K562 (cell line): Measurements from ENCODE around the gene WNK1. TPM values are rescaled to one million over a fixed set of nuclear protein-coding genes. Genes with fewer than 3 reads are reported as not detected.

ENCODE experiments used
- ATAC-seq: fragments of 200-7000 bp; cut with Tn5 transposase; 3 replicates; pipeline ENCODE4 v1.9.1; 2020; ENCODE audit warnings: moderate library complexity
- BruUV-seq: library from RNA; stranded (reverse); fragments of 400-500 nt; replicated peaks from 2 replicates; lab custom pipeline; 2021; lab: Mats Ljungman, UMichigan
- CTCF ChIA-PET: fragments of 300-600 bp; formaldehyde crosslinking; extraction: SDS; loops from one replicate; lab custom pipeline; 2021; ENCODE audit warnings: low intra/inter-chr PET ratio; lab: Yijun Ruan, JAX
- POLR2A ChIA-PET: fragments of 300-600, 350-650 bp; sonication (Branson Sonifier 250); formaldehyde crosslinking; extraction: SDS; loops from one replicate; lab custom pipeline; 2021; ENCODE audit warnings: antibody characterized with exemption, inconsistent platforms; lab: Yijun Ruan, JAX
- DNase-seq, 4 experiments: peaks; one replicate each; pipeline versions ENCODE4 v3.0.0 to v3.0.0-alpha.2; 2011 to 2018; ENCODE audit warnings: low spot score in 3 of 4, mixed read lengths in 3 of 4; ENCODE audit errors: extremely low read depth in 1 of 4
- FAIRE-seq: peaks from 2 replicates; lab custom pipeline; 2011; peaks lifted over from hg19 to GRCh38; lab: Jason Lieb, UNC
- H2AFZ ChIP-seq: 2 replicates; pipeline ENCODE4 v1.6.0; 2011; ENCODE audit warnings: low read depth, low read length, control low read depth, inconsistent platforms
- H3K27ac ChIP-seq: fragments of 200-600 bp; 3 replicates; pipeline ENCODE4 v1.8.0; 2011; ENCODE audit warnings: low read depth, mild to moderate bottlenecking, control low read depth, inconsistent platforms, low read length, moderate library complexity, mixed read lengths; ENCODE audit errors: extremely low read depth
- H3K27me3 ChIP-seq, 2 experiments: fragments of 300-600 bp in 1 of 2; 2 replicates in 1 of 2; 3 replicates in 1 of 2; pipeline versions ENCODE4 v1.6.0 to v1.8.0; 2011; ENCODE audit warnings: inconsistent platforms in 2 of 2, low read length in 2 of 2, mild to moderate bottlenecking in 1 of 2, mixed read lengths in 1 of 2, moderate library complexity in 1 of 2; ENCODE audit not compliant: control insufficient read depth in 2 of 2, insufficient read depth in 2 of 2
- H3K36me3 ChIP-seq: fragments of 300-600 bp; 3 replicates; pipeline ENCODE4 v1.8.0; 2011; ENCODE audit warnings: mild to moderate bottlenecking, low read length, inconsistent platforms; ENCODE audit not compliant: control insufficient read depth, insufficient read depth
- H3K4me1 ChIP-seq, 2 experiments: fragments of 200-600 bp in 1 of 2; replicated peaks in 1 of 2; 2 replicates in 1 of 2; 3 replicates in 1 of 2; pipeline versions ENCODE4 v1.5.1 to v1.8.0; 2011; ENCODE audit warnings: inconsistent platforms in 2 of 2, low read length in 2 of 2, mild to moderate bottlenecking in 1 of 2, mixed read lengths in 1 of 2, moderate library complexity in 1 of 2; ENCODE audit not compliant: control insufficient read depth in 2 of 2, insufficient read depth in 2 of 2
- H3K4me2 ChIP-seq: 2 replicates; pipeline ENCODE4 v1.6.1; 2011; ENCODE audit warnings: low read length, control low read depth, inconsistent platforms, mixed read lengths; ENCODE audit not compliant: insufficient read depth
- H3K4me3 ChIP-seq: fragments of 200-600 bp; sonication (generic), shearing (Covaris generic); 2 replicates; pipeline ENCODE4 v1.5.1; 2016; ENCODE audit warnings: control low read depth, inconsistent platforms
- H3K79me2 ChIP-seq: fragments of 200-600 bp; 3 replicates; pipeline ENCODE4 v1.8.0; 2011; ENCODE audit warnings: low read length, inconsistent platforms; ENCODE audit not compliant: control insufficient read depth, insufficient read depth
- H3K9ac ChIP-seq, 2 experiments: 2 replicates each; pipeline versions ENCODE4 v1.6.0 to v1.6.1; 2011; ENCODE audit warnings: low read depth in 2 of 2, low read length in 2 of 2, control low read depth in 1 of 2, inconsistent platforms in 1 of 2, mild to moderate bottlenecking in 1 of 2, mixed read lengths in 1 of 2; ENCODE audit not compliant: insufficient read depth in 1 of 2
- H3K9me1 ChIP-seq: one replicate; pipeline ENCODE4 v1.6.0; 2011; ENCODE audit warnings: inconsistent platforms, mild to moderate bottlenecking, low read length, moderate library complexity; ENCODE audit not compliant: control insufficient read depth, insufficient read depth
- H3K9me3 ChIP-seq: replicated peaks from 2 replicates; pipeline ENCODE4 v1.5.1; 2011; ENCODE audit warnings: low read depth, low read length, inconsistent platforms; ENCODE audit not compliant: control insufficient read depth, insufficient read depth
- H4K20me1 ChIP-seq: replicated peaks from 2 replicates; pipeline ENCODE4 v1.6.1; 2011; ENCODE audit warnings: low read length, inconsistent platforms, mixed read lengths; ENCODE audit not compliant: control insufficient read depth, insufficient read depth
- EP400 ChIP-seq: fragments of 450-650 bp; IDR thresholded peaks from 2 replicates; pipeline ENCODE4 v1.6.1; 2017; ENCODE audit warnings: antibody characterized with exemption, mild to moderate bottlenecking, moderate library complexity
- NR2C1 ChIP-seq, 2 experiments: fragments of 450-650 bp; IDR thresholded peaks; 2 replicates each; pipeline ENCODE4 v1.6.1; 2017; ENCODE audit warnings: mild to moderate bottlenecking in 2 of 2, antibody characterized with exemption in 1 of 2, inconsistent platforms in 1 of 2, missing compliant biosample characterization in 1 of 2, missing genetic modification characterization in 1 of 2
- ZNF217 ChIP-seq: sonication (generic); formaldehyde crosslinking; IDR thresholded peaks from 2 replicates; pipeline ENCODE4 v1.8.0; 2022; ENCODE audit warnings: mild to moderate bottlenecking, missing genetic modification reagents
- WGBS: fragments of 100-300 bp; shearing (Covaris generic); methylation state at CpG from one replicate; pipeline ENCODE4 v1.1.6; 2016; ENCODE audit warnings: low coverage, mixed read lengths; ENCODE audit not compliant: insufficient coverage; ENCODE audit errors: missing lambda C conversion rate; 5-methylcytosine and 5-hydroxymethylcytosine counted together
- in situ Hi-C: fragments of 300-500 bp; cut with MboI; formaldehyde crosslinking; loops from 4 replicates; pipeline ENCODE4 v1.15.0; 2018; ENCODE audit warnings: inconsistent platforms, mixed read lengths
- intact Hi-C: fragments of 100-400 bp; cut with micrococcal nuclease; formaldehyde crosslinking; loops from 2 replicates; pipeline ENCODE4 v1.14.2; 2022
- polyA plus RNA-seq, 8 experiments: library from polyadenylated mRNA; depleted of rRNA in 4 of 8; stranded (reverse) in 5 of 8; unstranded in 3 of 8; fragments of >200 nt; fragmentation: Nextera tagmentation in 2 of 8; fragmentation: Illumina TruSeq in 1 of 8; extraction: Ambion mirVana in 2 of 8; extraction: Trizol in 1 of 8; gene quantifications; 2 replicates each; pipeline versions ENCODE4 v1.2.1 to v1.2.3, GENCODE V29; 2011 to 2014; ENCODE audit warnings: inconsistent platforms in 1 of 8, missing spikeins in 1 of 8
- total RNA-seq, 7 experiments: library from RNA; depleted of rRNA in 6 of 7; stranded (reverse); fragments of >200 nt in 6 of 7; fragmentation: Illumina TruSeq in 2 of 7; extraction: Trizol in 2 of 7; gene quantifications; 2 replicates each; pipeline versions ENCODE4 v1.2.1 to v1.2.3, GENCODE V29; 2011 to 2021; ENCODE audit warnings: low replicate concordance in 1 of 7
- TF ChIP-seq, protein P1 (sequence below): fragments of 200-400 bp; formaldehyde crosslinking; IDR thresholded peaks from 2 replicates; pipeline ENCODE4 v1.6.1; 2017; ENCODE audit warnings: mild to moderate bottlenecking, low read depth, low read length, moderate library complexity

Gene WNK1
- total and polyA plus RNA-seq, 9 of the 15 experiments (the other 6 are each of a cell fraction or from before 2014, with no cell fraction given): 4.3 to 73.9 (median 31.0) TPM

DNA sequence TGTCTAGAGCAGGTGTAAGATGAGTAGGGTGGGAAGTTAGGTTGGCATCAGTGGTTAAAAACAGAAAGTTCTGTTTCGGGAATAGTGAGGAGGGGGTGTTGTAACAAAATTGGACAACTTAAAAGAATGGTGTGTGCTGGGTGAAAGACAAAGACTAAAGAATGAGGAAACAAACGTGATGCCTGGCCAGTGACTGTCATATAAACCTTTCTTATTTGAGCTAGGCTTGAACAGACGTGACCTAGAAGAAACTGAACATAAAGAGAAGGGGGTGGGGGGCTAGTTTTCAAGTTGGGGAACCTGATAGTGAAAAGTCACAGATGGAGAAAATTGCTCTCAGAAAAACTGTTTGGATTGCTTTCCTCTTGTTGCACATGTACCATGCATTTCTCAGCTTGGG, 157.5 kb downstream of the WNK1 start:
- POLR2A ChIA-PET: interaction anchor here (0.6 to 1.6 kb wide), 2 partner anchors 40 to 455 kb away, joined by 3 to 5 read pairs; partner anchors contain the start of gene RAD52
- CTCF ChIA-PET: no interaction called here

More for the DNA sequence above, 157.5 kb downstream of the WNK1 start:
- Histone ChIP-seq H3K9ac (no peak overlapping the region), H3K79me2 (peaks cover 8% of the 10 kb centered on the region; the same call in 2 of the 3 replicates), H3K9me3 (no peaks in the 10 kb centered on the region), H2AFZ (no peak overlapping the region), H3K4me3 (no peak overlapping the region), H4K20me1 (no peaks in the 10 kb centered on the region), H3K36me3 (peaks cover 83% of the 10 kb centered on the region), H3K9me1 (no peaks in the 10 kb centered on the region), H3K4me2 (no peak overlapping the region), H3K4me1 (peaks cover 8 to 23% of the 10 kb centered on the region in 2 experiments; a peak in 3 of 5 replicates), H3K27ac (no peak overlapping the region), H3K27me3 (no peaks in the 10 kb centered on the region)
- DNase-seq (no peak), FAIRE-seq (no peak), ATAC-seq (no peak)
- intact Hi-C loops: loop anchor here (5.0 kb wide), 1 partner anchor 37 kb away; the partner anchor contains the start of gene RAD52
- 50% methylated on average over 3 of the region's 3 CpGs for WGBS
- no peak for TF ChIP-seq ZNF217
- TF ChIP-seq EP400: no peak
- TF ChIP-seq, protein P1, sequence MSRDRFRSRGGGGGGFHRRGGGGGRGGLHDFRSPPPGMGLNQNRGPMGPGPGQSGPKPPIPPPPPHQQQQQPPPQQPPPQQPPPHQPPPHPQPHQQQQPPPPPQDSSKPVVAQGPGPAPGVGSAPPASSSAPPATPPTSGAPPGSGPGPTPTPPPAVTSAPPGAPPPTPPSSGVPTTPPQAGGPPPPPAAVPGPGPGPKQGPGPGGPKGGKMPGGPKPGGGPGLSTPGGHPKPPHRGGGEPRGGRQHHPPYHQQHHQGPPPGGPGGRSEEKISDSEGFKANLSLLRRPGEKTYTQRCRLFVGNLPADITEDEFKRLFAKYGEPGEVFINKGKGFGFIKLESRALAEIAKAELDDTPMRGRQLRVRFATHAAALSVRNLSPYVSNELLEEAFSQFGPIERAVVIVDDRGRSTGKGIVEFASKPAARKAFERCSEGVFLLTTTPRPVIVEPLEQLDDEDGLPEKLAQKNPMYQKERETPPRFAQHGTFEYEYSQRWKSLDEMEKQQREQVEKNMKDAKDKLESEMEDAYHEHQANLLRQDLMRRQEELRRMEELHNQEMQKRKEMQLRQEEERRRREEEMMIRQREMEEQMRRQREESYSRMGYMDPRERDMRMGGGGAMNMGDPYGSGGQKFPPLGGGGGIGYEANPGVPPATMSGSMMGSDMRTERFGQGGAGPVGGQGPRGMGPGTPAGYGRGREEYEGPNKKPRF: no peak
- TF ChIP-seq NR2C1 (IDR thresholded peaks at IDR 0.05): no peak
- no peak for TF ChIP-seq NR2C1 (tag; IDR thresholded peaks at IDR 0.05)
- no TSS peak for BruUV-seq
- in situ Hi-C loops: no loop called here
